IMR-90 (cell line): ENCODE data around the gene GZMM. TPM values are rescaled to one million over a fixed set of nuclear protein-coding genes. Genes with fewer than 3 reads are reported as not detected.

ENCODE experiments used
- ATAC-seq: fragments of 200-7000 bp; cut with Tn5 transposase; 2 replicates; pipeline ENCODE4 v1.9.1; 2020; ENCODE audit warnings: low read depth, mild to moderate bottlenecking, moderate library complexity
- BruUV-seq: library from RNA; stranded (reverse); fragments of 400-500 nt; replicated peaks from 2 replicates; lab custom pipeline; 2021; lab: Mats Ljungman, UMichigan
- CTCF ChIA-PET: fragments of 300-600 bp; formaldehyde crosslinking; extraction: SDS; loops from one replicate; lab custom pipeline; 2021; ENCODE audit warnings: antibody characterized with exemption; lab: Yijun Ruan, JAX
- POLR2A ChIA-PET: fragments of 300-600 bp; sonication (Branson Sonifier 250); formaldehyde crosslinking; loops from one replicate; lab custom pipeline; 2022; ENCODE audit warnings: antibody characterized with exemption; ENCODE audit not compliant: unreplicated experiment; lab: Charles Lee
- DNase-seq: peaks from one replicate; pipeline ENCODE4 v3.0.0; 2013
- H2AFZ ChIP-seq: replicated peaks from 2 replicates; pipeline ENCODE3; 2013; ENCODE audit warnings: low read length, mild to moderate bottlenecking; ENCODE audit not compliant: poor library complexity
- H2AK5ac ChIP-seq: 2 replicates; pipeline ENCODE4 v1.6.1; 2013; ENCODE audit warnings: low read depth, low read length, inconsistent platforms
- H2AK9ac ChIP-seq: replicated peaks from 2 replicates; pipeline ENCODE3; 2013; ENCODE audit warnings: mild to moderate bottlenecking, low read depth, low read length, moderate library complexity; ENCODE audit not compliant: poor library complexity
- H2BK120ac ChIP-seq: 2 replicates; pipeline ENCODE4 v1.6.1; 2013; ENCODE audit warnings: low read depth, low read length, inconsistent platforms
- H2BK15ac ChIP-seq: 3 replicates; pipeline ENCODE4 v1.6.1; 2013; ENCODE audit warnings: low read depth, low read length, inconsistent platforms
- H2BK20ac ChIP-seq: 2 replicates; pipeline ENCODE4 v1.6.1; 2013; ENCODE audit warnings: low read depth, mild to moderate bottlenecking, inconsistent platforms, low read length, moderate library complexity
- H2BK5ac ChIP-seq: 2 replicates; pipeline ENCODE4 v1.6.1; 2013; ENCODE audit warnings: mild to moderate bottlenecking, low read depth, low read length, inconsistent platforms; ENCODE audit not compliant: poor library complexity, severe bottlenecking
- H3K14ac ChIP-seq: replicated peaks from 2 replicates; pipeline ENCODE4 v1.6.1; 2013; ENCODE audit warnings: low read depth, low read length, inconsistent platforms
- H3K18ac ChIP-seq: 2 replicates; pipeline ENCODE4 v1.6.1; 2013; ENCODE audit warnings: low read depth, low read length, control low read depth
- H3K23ac ChIP-seq: 2 replicates; pipeline ENCODE4 v1.6.1; 2013; ENCODE audit warnings: low read depth, low read length, inconsistent platforms
- H3K27ac ChIP-seq: 2 replicates; pipeline ENCODE4 v1.5.1; 2013; ENCODE audit warnings: mild to moderate bottlenecking, control low read depth, low read length; ENCODE audit not compliant: insufficient read depth
- H3K27me3 ChIP-seq: 2 replicates; pipeline ENCODE4 v1.6.1; 2013; ENCODE audit warnings: low read length; ENCODE audit not compliant: control insufficient read depth, insufficient read depth
- H3K36me3 ChIP-seq: 2 replicates; pipeline ENCODE4 v1.6.1; 2013; ENCODE audit warnings: low read length, mixed read lengths; ENCODE audit not compliant: control insufficient read depth, insufficient read depth
- H3K4ac ChIP-seq: 2 replicates; pipeline ENCODE4 v1.6.1; 2013; ENCODE audit warnings: low read depth, low read length, inconsistent platforms
- H3K4me1 ChIP-seq: 2 replicates; pipeline ENCODE4 v1.6.1; 2013; ENCODE audit warnings: low read length, mixed read lengths; ENCODE audit not compliant: control insufficient read depth, insufficient read depth
- H3K4me2 ChIP-seq: 2 replicates; pipeline ENCODE4 v1.6.1; 2013; ENCODE audit warnings: low read depth, mild to moderate bottlenecking, control low read depth, low read length, moderate library complexity
- H3K4me3 ChIP-seq: 2 replicates; pipeline ENCODE4 v1.5.1; 2013; ENCODE audit warnings: low read depth, mild to moderate bottlenecking, control low read depth, low read length, moderate library complexity; ENCODE audit not compliant: insufficient read depth
- H3K56ac ChIP-seq: 2 replicates; pipeline ENCODE4 v1.6.1; 2013; ENCODE audit warnings: low read length, inconsistent platforms; ENCODE audit not compliant: insufficient read depth; ENCODE audit errors: extremely low read depth
- H3K79me1 ChIP-seq, 2 experiments: 2 replicates each; pipeline ENCODE4 v1.6.1; 2013; ENCODE audit warnings: low read length in 2 of 2, inconsistent platforms in 1 of 2, low read depth in 1 of 2
- H3K9ac ChIP-seq: 2 replicates; pipeline ENCODE4 v1.6.1; 2013; ENCODE audit warnings: low read depth, low read length, control low read depth
- H3K9me1 ChIP-seq: 2 replicates; pipeline ENCODE4 v1.6.1; 2013; ENCODE audit warnings: low read length, inconsistent platforms; ENCODE audit not compliant: insufficient read depth
- H3K9me3 ChIP-seq: 2 replicates; pipeline ENCODE4 v1.6.1; 2013; ENCODE audit warnings: low read length; ENCODE audit not compliant: control insufficient read depth, insufficient read depth
- H4K20me1 ChIP-seq: 2 replicates; pipeline ENCODE4 v1.6.1; 2013; ENCODE audit warnings: low read length, inconsistent platforms; ENCODE audit not compliant: insufficient read depth
- H4K5ac ChIP-seq: 2 replicates; pipeline ENCODE4 v1.6.1; 2013; ENCODE audit warnings: mild to moderate bottlenecking, low read depth, low read length, control low read depth
- H4K8ac ChIP-seq, 2 experiments: 2 replicates each; pipeline ENCODE4 v1.6.1; 2013; ENCODE audit warnings: low read depth in 2 of 2, low read length in 2 of 2, control low read depth in 1 of 2, inconsistent platforms in 1 of 2
- H4K91ac ChIP-seq: 2 replicates; pipeline ENCODE4 v1.6.1; 2013; ENCODE audit warnings: low read depth, low read length, inconsistent platforms; ENCODE audit not compliant: insufficient read depth
- BHLHE40 ChIP-seq: fragments of 150-350 bp; IDR thresholded peaks from 2 replicates; pipeline ENCODE4 v1.6.1; 2016; ENCODE audit warnings: mild to moderate bottlenecking, low read depth, low read length
- CEBPB ChIP-seq: IDR thresholded peaks from 2 replicates; pipeline ENCODE4 v1.6.1; 2012; ENCODE audit warnings: low read depth, low read length, improper control_type of control experiment
- CHD1 ChIP-seq: IDR thresholded peaks from 2 replicates; pipeline ENCODE4 v1.6.1; 2012; ENCODE audit warnings: low read depth, low read length, improper control_type of control experiment
- ELK1 ChIP-seq: fragments of 150-350 bp; IDR thresholded peaks from 2 replicates; pipeline ENCODE4 v1.6.1; 2016; ENCODE audit warnings: low read depth, mild to moderate bottlenecking, low read length, moderate library complexity, borderline replicate concordance
- FOS ChIP-seq: fragments of 150-350 bp; IDR thresholded peaks from 2 replicates; pipeline ENCODE4 v1.6.1; 2016; ENCODE audit warnings: low read depth, low read length
- MAFK ChIP-seq: IDR thresholded peaks from 2 replicates; pipeline ENCODE4 v1.6.1; 2012; ENCODE audit warnings: low read depth, low read length, improper control_type of control experiment
- MAZ ChIP-seq: IDR thresholded peaks from 2 replicates; pipeline ENCODE4 v1.6.1; 2012; ENCODE audit warnings: low read depth, mild to moderate bottlenecking, low read length, improper control_type of control experiment, moderate library complexity, borderline replicate concordance
- MXI1 ChIP-seq: IDR thresholded peaks from 2 replicates; pipeline ENCODE4 v1.6.1; 2012; ENCODE audit warnings: low read depth, mild to moderate bottlenecking, low read length, moderate library complexity, borderline replicate concordance
- NFE2L2 ChIP-seq: fragments of 150-350 bp; IDR thresholded peaks from 2 replicates; pipeline ENCODE4 v1.6.1; 2016; ENCODE audit warnings: low read depth, mild to moderate bottlenecking, low read length
- POLR2A ChIP-seq: IDR thresholded peaks from 2 replicates; pipeline ENCODE4 v1.6.1; 2012; ENCODE audit warnings: mild to moderate bottlenecking, low read depth, low read length
- RAD21 ChIP-seq: IDR thresholded peaks from 2 replicates; pipeline ENCODE4 v1.6.1; 2012; ENCODE audit warnings: low read length, improper control_type of control experiment
- RCOR1 ChIP-seq: IDR thresholded peaks from 2 replicates; pipeline ENCODE4 v1.6.1; 2012; ENCODE audit warnings: mild to moderate bottlenecking, low read length, improper control_type of control experiment; ENCODE audit not compliant: insufficient replicate concordance
- RFX5 ChIP-seq: IDR thresholded peaks from 2 replicates; pipeline ENCODE4 v1.8.0; 2012; ENCODE audit warnings: low read depth, mild to moderate bottlenecking, low read length, moderate library complexity
- SMC3 ChIP-seq: fragments of 150-350 bp; IDR thresholded peaks from 2 replicates; pipeline ENCODE4 v1.6.1; 2016; ENCODE audit warnings: low read depth, mild to moderate bottlenecking, antibody characterized with exemption, low read length, moderate library complexity
- WGBS, 2 experiments: methylation state at CpG; one replicate each; pipeline versions ENCODE4 v1.1.5 to v1.1.7; 2013; ENCODE audit warnings: missing lambda C conversion rate in 2 of 2; ENCODE audit not compliant: insufficient read length in 1 of 2; ENCODE audit errors: extremely low coverage in 2 of 2; 5-methylcytosine and 5-hydroxymethylcytosine counted together
- dilution Hi-C: fragments of 300-500 bp; cut with HindIII; formaldehyde crosslinking; loops from one replicate; pipeline ENCODE4 v1.14.3; 2018; ENCODE audit warnings: low sequenced_read_pairs; ENCODE audit not compliant: unreplicated experiment
- in situ Hi-C: fragments of 300-500 bp; cut with MboI; formaldehyde crosslinking; loops from 3 replicates; pipeline ENCODE4 v1.14.3; 2019; ENCODE audit warnings: low sequenced_read_pairs, inconsistent platforms, mixed read lengths
- intact Hi-C: fragments of 100-400 bp; cut with micrococcal nuclease; formaldehyde crosslinking; loops from 2 replicates; pipeline ENCODE4 v1.10.0; 2022
- polyA plus RNA-seq, 3 experiments: library from polyadenylated mRNA; depleted of rRNA; stranded (reverse); fragments of >200 nt; gene quantifications; 2 replicates each; pipeline ENCODE4 v1.2.3, GENCODE V29; 2012; ENCODE audit warnings: low replicate concordance in 1 of 3
- total RNA-seq: library from RNA; depleted of rRNA; stranded (reverse); fragments of >200 nt; gene quantifications from 2 replicates; pipeline ENCODE4 v1.2.3, GENCODE V29; 2012
- TF ChIP-seq, protein P1 (sequence below): fragments of 150-350 bp; IDR thresholded peaks from 2 replicates; pipeline ENCODE4 v1.6.1; 2017; ENCODE audit warnings: mild to moderate bottlenecking, antibody characterized with exemption, low read length, low read depth
- TF ChIP-seq, protein P2 (sequence below): conservative IDR thresholded peaks from 2 replicates; pipeline ENCODE4 v1.5.1; 2012; ENCODE audit warnings: mild to moderate bottlenecking, low read depth, low read length, improper control_type of control experiment

The GZMM gene
- total and polyA plus RNA-seq, 2 of the 4 experiments (the other 2 are of a cell fraction): 0.24 TPM; not detected in 1

- BruUV-seq: no TSS peak
- H3K27me3 ChIP-seq: peaks cover 26% of the 10 kb centered on the region
- no peak overlapping the region for H4K5ac ChIP-seq
- no peak overlapping the region for H3K27ac ChIP-seq
- in situ Hi-C loops: no loop called here
- H4K20me1 ChIP-seq: no peaks in the 10 kb centered on the region
- no peaks in the 10 kb centered on the region for H3K9me1 ChIP-seq
- no peak overlapping the region for H2BK15ac ChIP-seq
- peaks cover 3% of the 10 kb centered on the region; the same call in 1 of the 2 replicates for H3K4me1 ChIP-seq
- no peak overlapping the region for H3K4me2 ChIP-seq
- no peak overlapping the region for H2BK5ac ChIP-seq
- CTCF ChIA-PET: no interaction called here
- no peak overlapping the region for H4K91ac ChIP-seq
- H2BK20ac ChIP-seq: no peak overlapping the region
- H3K79me1 ChIP-seq: no peaks in the 10 kb centered on the region
- DNase-seq (no peak), ATAC-seq (no peak)
- dilution Hi-C loops: no loop called here
- H3K23ac ChIP-seq: no peak overlapping the region
- WGBS, 2 experiments: no CpG with 5 or more reads among the region's 17 CpGs
- H3K9me3 ChIP-seq: no peaks in the 10 kb centered on the region
- POLR2A ChIA-PET: no interaction called here
- H2BK120ac ChIP-seq: no peak overlapping the region
- H3K18ac ChIP-seq: no peak overlapping the region
- no peak overlapping the region for H2AFZ ChIP-seq
- no peak overlapping the region for H3K56ac ChIP-seq
- H3K4me3 ChIP-seq: no peak overlapping the region
- no peak overlapping the region for H3K9ac ChIP-seq
- H4K8ac ChIP-seq: no peak overlapping the region
- TF ChIP-seq MXI1 (no peak), ELK1 (no peak), POLR2A (no peak), SMC3 (no peak), NFE2L2 (no peak), MAFK (no peak), MAZ (no peak), FOS (no peak), BHLHE40 (no peak), CHD1 (no peak), RAD21 (no peak), RFX5 (no peak), CEBPB (no peak), RCOR1 (no peak)
- TF ChIP-seq, protein P1, sequence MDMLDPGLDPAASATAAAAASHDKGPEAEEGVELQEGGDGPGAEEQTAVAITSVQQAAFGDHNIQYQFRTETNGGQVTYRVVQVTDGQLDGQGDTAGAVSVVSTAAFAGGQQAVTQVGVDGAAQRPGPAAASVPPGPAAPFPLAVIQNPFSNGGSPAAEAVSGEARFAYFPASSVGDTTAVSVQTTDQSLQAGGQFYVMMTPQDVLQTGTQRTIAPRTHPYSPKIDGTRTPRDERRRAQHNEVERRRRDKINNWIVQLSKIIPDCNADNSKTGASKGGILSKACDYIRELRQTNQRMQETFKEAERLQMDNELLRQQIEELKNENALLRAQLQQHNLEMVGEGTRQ: no peak
- TF ChIP-seq, protein P2, sequence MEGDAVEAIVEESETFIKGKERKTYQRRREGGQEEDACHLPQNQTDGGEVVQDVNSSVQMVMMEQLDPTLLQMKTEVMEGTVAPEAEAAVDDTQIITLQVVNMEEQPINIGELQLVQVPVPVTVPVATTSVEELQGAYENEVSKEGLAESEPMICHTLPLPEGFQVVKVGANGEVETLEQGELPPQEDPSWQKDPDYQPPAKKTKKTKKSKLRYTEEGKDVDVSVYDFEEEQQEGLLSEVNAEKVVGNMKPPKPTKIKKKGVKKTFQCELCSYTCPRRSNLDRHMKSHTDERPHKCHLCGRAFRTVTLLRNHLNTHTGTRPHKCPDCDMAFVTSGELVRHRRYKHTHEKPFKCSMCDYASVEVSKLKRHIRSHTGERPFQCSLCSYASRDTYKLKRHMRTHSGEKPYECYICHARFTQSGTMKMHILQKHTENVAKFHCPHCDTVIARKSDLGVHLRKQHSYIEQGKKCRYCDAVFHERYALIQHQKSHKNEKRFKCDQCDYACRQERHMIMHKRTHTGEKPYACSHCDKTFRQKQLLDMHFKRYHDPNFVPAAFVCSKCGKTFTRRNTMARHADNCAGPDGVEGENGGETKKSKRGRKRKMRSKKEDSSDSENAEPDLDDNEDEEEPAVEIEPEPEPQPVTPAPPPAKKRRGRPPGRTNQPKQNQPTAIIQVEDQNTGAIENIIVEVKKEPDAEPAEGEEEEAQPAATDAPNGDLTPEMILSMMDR: no peak
- no peaks in the 10 kb centered on the region for H3K36me3 ChIP-seq
- no peak overlapping the region for H2AK9ac ChIP-seq
- no peak overlapping the region for H3K14ac ChIP-seq
- H2AK5ac ChIP-seq: no peak overlapping the region
- H3K4ac ChIP-seq: no peak overlapping the region
- intact Hi-C loops: no loop called here
Observed at GRCh38 chr19:501646-502045, 42.2 kb upstream of the GZMM start.
